DND-41 (cell line): ENCODE results near the gene PLD6.
"Not testable (repeated sequence)": the region's sequence is repeated elsewhere in the genome, so short reads cannot be mapped to it uniquely, and the experiment has no call there.

Source experiments
- ATAC-seq: fragments of 200-7000 bp; cut with Tn5 transposase; 3 replicates; pipeline ENCODE4 v1.9.1; 2021; ENCODE audit warnings: low read depth; ENCODE audit not compliant: insufficient read depth
- DNase-seq: peaks from one replicate; pipeline ENCODE4 v3.0.0-alpha.2; 2020
- H2AFZ ChIP-seq: 2 replicates; pipeline ENCODE4 v1.6.0; 2012; ENCODE audit warnings: low read depth, low read length
- H3K27ac ChIP-seq: 2 replicates; pipeline ENCODE4 v1.5.1; 2012; ENCODE audit warnings: low read length, inconsistent platforms
- H3K27me3 ChIP-seq: fragments of 200-600 bp; sonication (generic); 2 replicates; pipeline ENCODE4 v1.6.0; 2012; ENCODE audit warnings: low read length, mild to moderate bottlenecking, inconsistent platforms; ENCODE audit not compliant: insufficient read depth, poor library complexity
- H3K36me3 ChIP-seq: 2 replicates; pipeline ENCODE4 v1.5.1; 2012; ENCODE audit warnings: low read length, inconsistent platforms; ENCODE audit not compliant: insufficient read depth
- H3K4me1 ChIP-seq: 2 replicates; pipeline ENCODE4 v1.5.1; 2012; ENCODE audit warnings: mild to moderate bottlenecking, low read length; ENCODE audit not compliant: insufficient read depth
- H3K4me2 ChIP-seq: 2 replicates; pipeline ENCODE4 v1.6.0; 2012; ENCODE audit warnings: mild to moderate bottlenecking, moderate library complexity, low read length, inconsistent platforms; ENCODE audit not compliant: insufficient read depth
- H3K4me3 ChIP-seq, 2 experiments: fragments of 200-600 bp in 1 of 2; shearing (Covaris generic) in 1 of 2; 2 replicates each; pipeline ENCODE4 v1.5.1; 2012 to 2016; ENCODE audit warnings: inconsistent platforms in 2 of 2, low read length in 2 of 2, mild to moderate bottlenecking in 2 of 2, low read depth in 1 of 2, moderate library complexity in 1 of 2
- H3K79me2 ChIP-seq: 2 replicates; pipeline ENCODE4 v1.6.0; 2012; ENCODE audit warnings: low read length, inconsistent platforms; ENCODE audit not compliant: insufficient read depth
- H3K9ac ChIP-seq: 2 replicates; pipeline ENCODE4 v1.6.0; 2012; ENCODE audit warnings: low read depth, mild to moderate bottlenecking, inconsistent platforms, low read length, moderate library complexity
- H3K9me3 ChIP-seq: 2 replicates; pipeline ENCODE4 v1.5.1; 2012; ENCODE audit warnings: low read length, moderate library complexity, mild to moderate bottlenecking, inconsistent platforms; ENCODE audit not compliant: insufficient read depth, severe bottlenecking
- H4K20me1 ChIP-seq: 2 replicates; pipeline ENCODE4 v1.6.0; 2012; ENCODE audit warnings: low read length; ENCODE audit not compliant: insufficient read depth
- EZH2 ChIP-seq: IDR thresholded peaks from 3 replicates; pipeline ENCODE4 v1.6.1; 2012; ENCODE audit warnings: borderline replicate concordance, low read depth, mild to moderate bottlenecking, moderate library complexity, low read length, inconsistent platforms; ENCODE audit not compliant: severe bottlenecking
- TF ChIP-seq, protein P1 (sequence below): IDR thresholded peaks from 2 replicates; pipeline ENCODE4 v1.5.1; 2012; ENCODE audit warnings: borderline replicate concordance, low read length, moderate library complexity, mild to moderate bottlenecking; ENCODE audit not compliant: poor library complexity, severe bottlenecking; ENCODE audit errors: extremely low read depth

Gene PLD6

DNA sequence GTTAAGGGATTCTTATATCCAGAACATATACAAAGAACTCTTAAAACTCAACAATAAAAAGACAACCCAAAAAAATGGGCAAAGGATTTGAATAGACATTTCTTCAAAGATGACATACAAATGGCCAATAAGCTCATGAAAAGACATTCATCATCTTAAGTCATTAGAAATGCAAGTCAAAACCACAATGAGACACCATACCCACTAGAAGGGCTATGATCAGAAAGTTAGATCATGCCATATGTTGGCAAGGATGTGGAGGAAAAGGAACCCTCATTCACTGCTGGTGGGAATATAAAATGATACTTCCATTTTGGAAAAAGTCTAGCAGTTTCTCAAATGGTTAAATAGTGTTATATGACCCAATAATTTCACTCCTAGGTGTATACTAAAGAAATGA is 9.4 kb downstream of the PLD6 start:
- DNase-seq (no peak), ATAC-seq (no peak)
- no peak overlapping the region for H3K9ac ChIP-seq
- H3K4me2 ChIP-seq = no peak overlapping the region
- no peak overlapping the region for H3K4me3 ChIP-seq
- H3K27ac ChIP-seq = no peak overlapping the region
- no peaks in the 10 kb centered on the region; the same call in 1 of the 2 replicates for H4K20me1 ChIP-seq
- H3K79me2 ChIP-seq = no peaks in the 10 kb centered on the region
- H3K36me3 ChIP-seq = 0 out of 2 replicates have a peak, but pooled peaks cover 6% of the 10 kb centered on the region
- H2AFZ ChIP-seq = no peak overlapping the region
- no peaks in the 10 kb centered on the region for H3K9me3 ChIP-seq
- TF ChIP-seq, protein P1, sequence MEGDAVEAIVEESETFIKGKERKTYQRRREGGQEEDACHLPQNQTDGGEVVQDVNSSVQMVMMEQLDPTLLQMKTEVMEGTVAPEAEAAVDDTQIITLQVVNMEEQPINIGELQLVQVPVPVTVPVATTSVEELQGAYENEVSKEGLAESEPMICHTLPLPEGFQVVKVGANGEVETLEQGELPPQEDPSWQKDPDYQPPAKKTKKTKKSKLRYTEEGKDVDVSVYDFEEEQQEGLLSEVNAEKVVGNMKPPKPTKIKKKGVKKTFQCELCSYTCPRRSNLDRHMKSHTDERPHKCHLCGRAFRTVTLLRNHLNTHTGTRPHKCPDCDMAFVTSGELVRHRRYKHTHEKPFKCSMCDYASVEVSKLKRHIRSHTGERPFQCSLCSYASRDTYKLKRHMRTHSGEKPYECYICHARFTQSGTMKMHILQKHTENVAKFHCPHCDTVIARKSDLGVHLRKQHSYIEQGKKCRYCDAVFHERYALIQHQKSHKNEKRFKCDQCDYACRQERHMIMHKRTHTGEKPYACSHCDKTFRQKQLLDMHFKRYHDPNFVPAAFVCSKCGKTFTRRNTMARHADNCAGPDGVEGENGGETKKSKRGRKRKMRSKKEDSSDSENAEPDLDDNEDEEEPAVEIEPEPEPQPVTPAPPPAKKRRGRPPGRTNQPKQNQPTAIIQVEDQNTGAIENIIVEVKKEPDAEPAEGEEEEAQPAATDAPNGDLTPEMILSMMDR = no peak
- TF ChIP-seq EZH2 = no peak
- no peaks in the 10 kb centered on the region for H3K4me1 ChIP-seq
- H3K27me3 ChIP-seq = no peaks in the 10 kb centered on the region

DNA sequence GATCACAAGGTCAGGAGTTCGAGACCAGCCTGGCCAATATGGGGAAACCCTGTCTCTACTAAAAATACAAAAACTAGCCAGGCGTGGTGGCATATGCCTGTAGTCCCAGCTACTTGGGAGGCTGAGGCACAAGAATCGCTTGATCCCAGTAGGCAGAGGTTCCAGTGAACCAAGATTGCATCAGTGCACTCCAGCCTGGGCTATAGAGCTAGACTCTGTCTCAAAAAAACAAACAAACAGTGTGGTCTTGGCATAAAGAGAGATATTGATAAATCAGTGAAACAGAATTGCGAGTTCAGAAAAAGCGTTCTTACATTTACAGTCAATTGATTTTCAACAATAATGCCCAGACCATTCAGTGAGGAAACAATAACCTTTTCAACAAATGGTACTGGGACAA is 10.7 kb downstream of the PLD6 start:
- H3K36me3 ChIP-seq, H3K27me3 ChIP-seq, ATAC-seq, DNase-seq, H3K4me1 ChIP-seq, H3K4me3 ChIP-seq, H3K4me2 ChIP-seq, H3K9me3 ChIP-seq, H4K20me1 ChIP-seq, H3K9ac ChIP-seq, H2AFZ ChIP-seq, H3K27ac ChIP-seq, H3K79me2 ChIP-seq: not testable (repeated sequence)

- H3K27ac ChIP-seq = no peak overlapping the region
- no peak overlapping the region for H3K9ac ChIP-seq
- H4K20me1 ChIP-seq = no peaks in the 10 kb centered on the region
- no peak overlapping the region for H3K4me2 ChIP-seq
- H2AFZ ChIP-seq = no peak overlapping the region
- TF ChIP-seq, protein P1 = no peak
- no peak for TF ChIP-seq EZH2
- ATAC-seq (no peak), DNase-seq (no peak)
- no peaks in the 10 kb centered on the region for H3K27me3 ChIP-seq
- H3K4me3 ChIP-seq = no peak overlapping the region
- H3K9me3 ChIP-seq = no peaks in the 10 kb centered on the region
- H3K4me1 ChIP-seq = no peaks in the 10 kb centered on the region
- no peaks in the 10 kb centered on the region for H3K79me2 ChIP-seq
- H3K36me3 ChIP-seq = peaks cover 31% of the 10 kb centered on the region
Observed at GRCh38 chr17:17191961-17192381, 14.2 kb downstream of the PLD6 start.

GRCh38 chr17:17191346-17191792 is 14.8 kb downstream of the PLD6 start:
- H3K9ac ChIP-seq = no peak overlapping the region
- H3K36me3 ChIP-seq = peaks cover 37% of the 10 kb centered on the region
- no peak overlapping the region for H3K4me3 ChIP-seq
- H2AFZ ChIP-seq = no peak overlapping the region
- DNase-seq (no peak), ATAC-seq (no peak)
- H3K79me2 ChIP-seq = no peaks in the 10 kb centered on the region
- no peak overlapping the region for H3K4me2 ChIP-seq
- no peak overlapping the region for H3K27ac ChIP-seq
- no peaks in the 10 kb centered on the region for H3K27me3 ChIP-seq
- no peaks in the 10 kb centered on the region for H3K9me3 ChIP-seq
- no peak for TF ChIP-seq EZH2
- TF ChIP-seq, protein P1 = no peak
- no peaks in the 10 kb centered on the region for H3K4me1 ChIP-seq
- no peaks in the 10 kb centered on the region for H4K20me1 ChIP-seq
